Bronchial epithelial cell (primary cell): Measurements from ENCODE around the gene IPP. TPM values are rescaled to one million over a fixed set of nuclear protein-coding genes. Genes with fewer than 3 reads are reported as not detected.

Experiments used
- DNase-seq: peaks from one replicate; pipeline ENCODE4 v3.0.0-alpha.2; 2010; ENCODE audit warnings: low read depth
- FAIRE-seq: peaks from 2 replicates; lab custom pipeline; 2011; peaks lifted over from hg19 to GRCh38; lab: Jason Lieb, UNC
- H3K27me3 ChIP-seq: 2 replicates; pipeline ENCODE4 v1.5.1; 2011; ENCODE audit warnings: low read length; ENCODE audit not compliant: control insufficient read depth, insufficient read depth
- H3K36me3 ChIP-seq: 2 replicates; pipeline ENCODE4 v1.5.1; 2011; ENCODE audit warnings: low read length; ENCODE audit not compliant: control insufficient read depth, insufficient read depth
- H3K4me3 ChIP-seq: 2 replicates; pipeline ENCODE4 v1.5.1; 2011; ENCODE audit warnings: mild to moderate bottlenecking, low read depth, low read length, control low read depth
- CTCF ChIP-seq: IDR thresholded peaks from 2 replicates; pipeline ENCODE4 v1.5.1; 2011; ENCODE audit warnings: mild to moderate bottlenecking, moderate library complexity, low read length, control low read depth, inconsistent platforms; ENCODE audit not compliant: insufficient read depth, severe bottlenecking
- total RNA-seq: library from RNA; depleted of rRNA; stranded (reverse); fragments of >200 nt; gene quantifications from 2 replicates; pipeline ENCODE4 v1.2.1, GENCODE V29; 2014

The IPP gene
- total RNA-seq, 1 donor from 2014 or later = 9.7 TPM

- TF ChIP-seq CTCF = no peak
- Histone ChIP-seq H3K27me3 (no peaks in the 10 kb centered on the region), H3K36me3 (peaks cover 2% of the 10 kb centered on the region), H3K4me3 (no peak overlapping the region)
- no peak for DNase-seq
- no peak for FAIRE-seq
Observed at GRCh38 chr1:45667321-45668111, 82.9 kb downstream of the IPP start.

- Histone ChIP-seq H3K27me3 (no peaks in the 10 kb centered on the region), H3K4me3 (no peak overlapping the region), H3K36me3 (peaks cover 2% of the 10 kb centered on the region)
- TF ChIP-seq CTCF = no peak
- DNase-seq (no peak), FAIRE-seq (no peak)
Observed at GRCh38 chr1:45666836-45667235, 83.6 kb downstream of the IPP start.

GRCh38 chr1:45660336-45660735 lies 90.1 kb downstream of the IPP start:
- Histone ChIP-seq H3K4me3 (no peak overlapping the region), H3K27me3 (no peaks in the 10 kb centered on the region), H3K36me3 (peaks cover 20% of the 10 kb centered on the region)
- no peak for TF ChIP-seq CTCF
- FAIRE-seq (no peak), DNase-seq (no peak)

GRCh38 chr1:45659222-45659621 lies 91.2 kb downstream of the IPP start:
- FAIRE-seq (no peak), DNase-seq (no peak)
- Histone ChIP-seq H3K4me3 (no peak overlapping the region), H3K36me3 (peaks cover 21% of the 10 kb centered on the region), H3K27me3 (no peaks in the 10 kb centered on the region)
- no peak for TF ChIP-seq CTCF

GRCh38 chr1:45658171-45658570 lies 92.3 kb downstream of the IPP start:
- H3K36me3 ChIP-seq = peaks cover 23% of the 10 kb centered on the region
- H3K27me3 ChIP-seq = no peaks in the 10 kb centered on the region
- FAIRE-seq (no peak), DNase-seq (no peak)
- H3K4me3 ChIP-seq = no peak overlapping the region
- no peak for TF ChIP-seq CTCF
